ENCODE measurements around the gene CCL2. TPM values are rescaled to one million over a fixed set of nuclear protein-coding genes. Genes with fewer than 3 reads are reported as not detected.

CCL2 gene
- total RNA-seq, 1 donor: 99.3 TPM

GRCh38 chr17:34246446-34246845 is 8.6 kb upstream of the CCL2 start:
- H3K4me3 ChIP-seq (ENCODE audit: low read depth, low read length): no peak overlapping the region
- DNase-seq (ENCODE audit: low read depth): no peak
- no peak for TF ChIP-seq CTCF (IDR thresholded peaks at IDR 0.05; ENCODE audit: insufficient read depth, low read depth, low read length)

GRCh38 chr17:34246881-34247280 is 8.2 kb upstream of the CCL2 start:
- H3K4me3 ChIP-seq (ENCODE audit: low read depth, low read length): no peak overlapping the region
- no peak for TF ChIP-seq CTCF (IDR thresholded peaks at IDR 0.05; ENCODE audit: insufficient read depth, low read depth, low read length)
- DNase-seq (ENCODE audit: low read depth): no peak

- no peak for TF ChIP-seq CTCF (IDR thresholded peaks at IDR 0.05; ENCODE audit: insufficient read depth, low read depth, low read length)
- DNase-seq (ENCODE audit: low read depth): peak; percentile 61
- no peak overlapping the region for H3K4me3 ChIP-seq (ENCODE audit: low read depth, low read length)
Observed at GRCh38 chr17:34248511-34249024, 6.5 kb upstream of the CCL2 start.

- TF ChIP-seq CTCF (IDR thresholded peaks at IDR 0.05; ENCODE audit: insufficient read depth, low read depth, low read length): no peak
- no peak for DNase-seq (ENCODE audit: low read depth)
- H3K4me3 ChIP-seq (ENCODE audit: low read depth, low read length): no peak overlapping the region
Observed at GRCh38 chr17:34249061-34249460, 6.0 kb upstream of the CCL2 start.

GRCh38 chr17:34249478-34249877 is 5.6 kb upstream of the CCL2 start:
- no peak for TF ChIP-seq CTCF (IDR thresholded peaks at IDR 0.05; ENCODE audit: insufficient read depth, low read depth, low read length)
- no peak overlapping the region for H3K4me3 ChIP-seq (ENCODE audit: low read depth, low read length)
- no peak for DNase-seq (ENCODE audit: low read depth)

GRCh38 chr17:34251186-34251585 is 3.9 kb upstream of the CCL2 start:
- no peak overlapping the region for H3K4me3 ChIP-seq (ENCODE audit: low read depth, low read length)
- no peak for DNase-seq (ENCODE audit: low read depth)
- no peak for TF ChIP-seq CTCF (IDR thresholded peaks at IDR 0.05; ENCODE audit: insufficient read depth, low read depth, low read length)

- no peak for TF ChIP-seq CTCF (IDR thresholded peaks at IDR 0.05; ENCODE audit: insufficient read depth, low read depth, low read length)
Observed at GRCh38 chr17:34252095-34252443, 3.0 kb upstream of the CCL2 start.

More at GRCh38 chr17:34252095-34252443, 3.0 kb upstream of the CCL2 start:
- H3K4me3 ChIP-seq (ENCODE audit: low read depth, low read length): no peak overlapping the region
- DNase-seq (ENCODE audit: low read depth): no peak
